GM12878 (cell line): Measurements from ENCODE around the gene PDCD1LG2. TPM values are rescaled to one million over a fixed set of nuclear protein-coding genes. Genes with fewer than 3 reads are reported as not detected.

Experiments
- ATAC-seq: fragments of 200-7000 bp; cut with Tn5 transposase; 3 replicates; pipeline ENCODE4 v1.9.1; 2020; ENCODE audit warnings: mild to moderate bottlenecking, moderate library complexity
- BruUV-seq: library from RNA; stranded (reverse); fragments of 400-500 nt; replicated peaks from 2 replicates; lab custom pipeline; 2021; lab: Mats Ljungman, UMichigan
- CTCF ChIA-PET: fragments of 300-600 bp; sonication (Branson Sonifier 250); formaldehyde crosslinking; extraction: SDS; loops from one replicate; lab custom pipeline; 2021; ENCODE audit warnings: inconsistent platforms; lab: Yijun Ruan, JAX
- POLR2A ChIA-PET: fragments of 350-600 bp; formaldehyde crosslinking; extraction: SDS; loops from one replicate; lab custom pipeline; 2021; ENCODE audit warnings: inconsistent platforms; lab: Charles Lee
- RAD21 ChIA-PET: fragments of 300-600 bp; sonication (Branson Sonifier 250); formaldehyde crosslinking; loops from one replicate; lab custom pipeline; 2023; ENCODE audit warnings: antibody characterized with exemption; ENCODE audit not compliant: unreplicated experiment; lab: Charles Lee
- SMC1A ChIA-PET: fragments of 300-600 bp; sonication (Branson Sonifier 250); formaldehyde crosslinking; loops from one replicate; lab custom pipeline; 2023; ENCODE audit not compliant: unreplicated experiment, uncharacterized antibody; lab: Charles Lee
- DNase-seq: peaks from one replicate; pipeline ENCODE4 v3.0.0-alpha.2; 2011; ENCODE audit warnings: low read depth, low spot score
- FAIRE-seq: peaks from 3 replicates; lab custom pipeline; 2011; peaks lifted over from hg19 to GRCh38; lab: Jason Lieb, UNC
- H2AFZ ChIP-seq: 2 replicates; pipeline ENCODE4 v1.6.0; 2011; ENCODE audit warnings: low read depth, low read length, control low read depth; ENCODE audit not compliant: control insufficient read depth
- H3K27ac ChIP-seq: 2 replicates; pipeline ENCODE4 v1.5.1; 2011; ENCODE audit warnings: control low read depth; ENCODE audit not compliant: control insufficient read depth, insufficient read depth
- H3K27me3 ChIP-seq, 2 experiments: replicated peaks in 1 of 2; 2 replicates each; pipeline versions ENCODE4 v1.6.0 to v1.6.1; 2011; ENCODE audit warnings: low read length in 1 of 2; ENCODE audit not compliant: control insufficient read depth in 2 of 2, insufficient read depth in 2 of 2
- H3K36me3 ChIP-seq, 2 experiments: 2 replicates each; pipeline ENCODE4 v1.5.1; 2011; ENCODE audit warnings: low read length in 1 of 2; ENCODE audit not compliant: control insufficient read depth in 2 of 2, insufficient read depth in 2 of 2
- H3K4me1 ChIP-seq: 2 replicates; pipeline ENCODE4 v1.6.1; 2011; ENCODE audit warnings: mild to moderate bottlenecking, low read length, moderate library complexity, mixed read lengths; ENCODE audit not compliant: control insufficient read depth, insufficient read depth
- H3K4me2 ChIP-seq: 2 replicates; pipeline ENCODE4 v1.6.0; 2011; ENCODE audit warnings: control low read depth; ENCODE audit not compliant: control insufficient read depth, insufficient read depth
- H3K4me3 ChIP-seq: fragments of 200-600 bp; sonication (generic); 2 replicates; pipeline ENCODE4 v1.5.1; 2016
- H3K79me2 ChIP-seq: 2 replicates; pipeline ENCODE4 v1.6.0; 2011; ENCODE audit warnings: low read length; ENCODE audit not compliant: control insufficient read depth, insufficient read depth
- H3K9ac ChIP-seq: 2 replicates; pipeline ENCODE4 v1.8.0; 2011; ENCODE audit warnings: low read length, control low read depth, mixed read lengths; ENCODE audit not compliant: control insufficient read depth, insufficient read depth
- H3K9me3 ChIP-seq: replicated peaks from 3 replicates; pipeline ENCODE4 v1.5.1; 2011; ENCODE audit warnings: mild to moderate bottlenecking, low read length; ENCODE audit not compliant: control insufficient read depth, insufficient read depth
- H4K20me1 ChIP-seq: 2 replicates; pipeline ENCODE4 v1.6.0; 2011; ENCODE audit not compliant: control insufficient read depth, insufficient read depth
- E2F4 ChIP-seq: IDR thresholded peaks from 2 replicates; pipeline ENCODE4 v1.6.1; 2012; ENCODE audit warnings: low read depth, low read length, improper control_type of control experiment
- EGR1 ChIP-seq, 2 experiments: IDR thresholded peaks; 1 replicate in 1 of 2; 2 replicates in 1 of 2; pipeline ENCODE4 v1.6.1; 2011 to 2012; ENCODE audit warnings: low read depth in 2 of 2, low read length in 2 of 2, borderline replicate concordance in 1 of 2, mild to moderate bottlenecking in 1 of 2, moderate library complexity in 1 of 2
- IKZF2 ChIP-seq, 2 experiments: fragments of 450-650 bp; IDR thresholded peaks; 2 replicates each; pipeline ENCODE4 v1.6.1; 2017; ENCODE audit warnings: mild to moderate bottlenecking in 2 of 2, moderate library complexity in 2 of 2
- KLF5 ChIP-seq: fragments of 450-650 bp; IDR thresholded peaks from 2 replicates; pipeline ENCODE4 v1.6.1; 2014; ENCODE audit warnings: mild to moderate bottlenecking; ENCODE audit not compliant: partially characterized antibody
- MYC ChIP-seq: IDR thresholded peaks from 2 replicates; pipeline ENCODE4 v1.6.1; 2011; ENCODE audit warnings: mild to moderate bottlenecking, low read length, moderate library complexity, inconsistent platforms; ENCODE audit not compliant: insufficient read depth, insufficient replicate concordance, insufficient read length, severe bottlenecking
- POLR2A ChIP-seq: IDR thresholded peaks from 2 replicates; pipeline ENCODE4 v1.6.1; 2011; ENCODE audit warnings: low read depth, mild to moderate bottlenecking, low read length
- REST ChIP-seq: IDR thresholded peaks from 2 replicates; pipeline ENCODE4 v1.6.1; 2012; ENCODE audit warnings: mild to moderate bottlenecking, low read depth, low read length
- RFX5 ChIP-seq: IDR thresholded peaks from 2 replicates; pipeline ENCODE4 v1.6.1; 2011; ENCODE audit warnings: low read depth, low read length, improper control_type of control experiment
- SIN3A ChIP-seq: IDR thresholded peaks from 2 replicates; pipeline ENCODE4 v1.6.1; 2012; ENCODE audit warnings: low read depth, low read length, improper control_type of control experiment
- WGBS: methylation state at CpG from one replicate; pipeline ENCODE4 v1.1.6; 2016; ENCODE audit warnings: low lambda C conversion rate; ENCODE audit not compliant: insufficient replicate concordance, insufficient coverage; ENCODE audit errors: missing lambda C conversion rate; 5-methylcytosine and 5-hydroxymethylcytosine counted together
- in situ Hi-C: fragments of 300-500 bp; cut with MboI; formaldehyde crosslinking; loops from 9 replicates; pipeline ENCODE4 v1.14.3; 2018; ENCODE audit warnings: mixed read lengths
- intact Hi-C: fragments of 100-400 bp; cut with micrococcal nuclease; formaldehyde crosslinking; loops from one replicate; pipeline ENCODE4 v1.14.2; 2022; ENCODE audit not compliant: unreplicated experiment
- polyA plus RNA-seq, 11 experiments: library from polyadenylated mRNA; depleted of rRNA in 4 of 11; unstranded in 6 of 11; stranded (reverse) in 5 of 11; fragments of >200 nt; fragmentation: Nextera tagmentation in 4 of 11; fragmentation: Illumina TruSeq in 1 of 11; extraction: Ambion mirVana in 4 of 11; extraction: Trizol in 1 of 11; gene quantifications; 1 replicate in 1 of 11; 2 replicates in 10 of 11; pipeline versions ENCODE4 v1.2.1 to v1.2.3, GENCODE V29; 2011 to 2016; ENCODE audit warnings: inconsistent platforms in 2 of 11, missing spikeins in 2 of 11, low read depth in 1 of 11
- total RNA-seq, 4 experiments: library from RNA; depleted of rRNA in 3 of 4; stranded (reverse); fragments of >200 nt in 3 of 4; fragmentation: Illumina TruSeq in 1 of 4; extraction: Trizol in 1 of 4; gene quantifications; 2 replicates each; pipeline versions ENCODE4 v1.2.1 to v1.2.3, GENCODE V29; 2013 to 2021

The PDCD1LG2 gene
- total and polyA plus RNA-seq, 10 of the 15 experiments (the other 5 are each of a cell fraction or from before 2014, with no cell fraction given) = 1.5 to 37.3 (median 3.0) TPM

- Histone ChIP-seq H3K4me1 (peaks cover 12% of the 10 kb centered on the region; the same call in 1 of the 2 replicates), H3K4me2 (no peak overlapping the region), H3K4me3 (no peak overlapping the region), H3K36me3 (peaks cover 0 to 3% of the 10 kb centered on the region in 2 experiments; a peak in 2 of 4 replicates), H2AFZ (no peak overlapping the region), H3K27me3 (no peaks in the 10 kb centered on the region), H3K9ac (no peak overlapping the region), H3K27ac (0 out of 2 replicates have a peak overlapping the region, but pooled peaks have one; percentile 43), H3K79me2 (no peaks in the 10 kb centered on the region; the same call in none of the 2 replicates), H3K9me3 (peaks cover 8% of the 10 kb centered on the region; the same call in 2 of the 3 replicates), H4K20me1 (no peaks in the 10 kb centered on the region)
- intact Hi-C loops (no loop called here), in situ Hi-C loops (no loop called here)
- ChIA-PET POLR2A (interaction anchor here (1.5 kb wide), 1 partner anchor 116 kb away, joined by 3 read pairs; no protein-coding TSS in a partner anchor), CTCF (interaction anchor here (1.3 to 1.6 kb wide), 2 partner anchors 11 to 84 kb away, joined by 3 to 4 read pairs; no protein-coding TSS in a partner anchor), SMC1A (interaction anchor here (0.7 to 1.2 kb wide), 3 partner anchors 13 to 129 kb away, joined by 3 read pairs; no protein-coding TSS in a partner anchor), RAD21 (interaction anchor here (0.6 to 2.9 kb wide), 6 partner anchors 9 to 138 kb away, joined by 3 to 9 read pairs (median 4); no protein-coding TSS in a partner anchor)
- WGBS = 0% methylated on average over 2 of the region's 2 CpGs
- TF ChIP-seq REST = no peak
- no peak for TF ChIP-seq IKZF2 (IDR thresholded peaks at IDR 0.05)
- no peak for TF ChIP-seq KLF5
- no peak for TF ChIP-seq EGR1 (IDR thresholded peaks at IDR 0.05; ENCODE audit: borderline replicate concordance in 1 of 2, low read depth in 2 of 2, low read length in 2 of 2)
- no peak for TF ChIP-seq MYC
- TF ChIP-seq RFX5 = no peak
- TF ChIP-seq POLR2A = no peak
- no peak for TF ChIP-seq SIN3A
- no peak for TF ChIP-seq E2F4
- BruUV-seq = no TSS peak
- ATAC-seq (peak; percentile 37), DNase-seq (no peak), FAIRE-seq (no peak)
These were observed 66.9 kb downstream of the PDCD1LG2 start for GRCh38 chr9:5577225-5577624.
